ENCODE data around the gene ANK3. TPM values are rescaled to one million over a fixed set of nuclear protein-coding genes. Genes with fewer than 3 reads are reported as not detected.

ANK3 gene
- total RNA-seq, 4 donors from 2014 or later, result 34.8 to 91.3 (median 56.7) TPM

- DNase-seq, result no peak
- H3K4me3 ChIP-seq, result no peak overlapping the region
- no peaks in the 10 kb centered on the region for H3K4me1 ChIP-seq
- H3K9me3 ChIP-seq, result no peaks in the 10 kb centered on the region
- no peaks in the 10 kb centered on the region for H3K27me3 ChIP-seq
- intact Hi-C loops (cut with DNase I; ENCODE audit: low total_unique reads), result no loop called here
- TF ChIP-seq POLR2A (IDR thresholded peaks at IDR 0.05), result no peak
- no peak for TF ChIP-seq CTCF (IDR thresholded peaks at IDR 0.05)
- no peaks in the 10 kb centered on the region for H3K36me3 ChIP-seq
- no peak overlapping the region for H3K27ac ChIP-seq
These were observed 107.8 kb downstream of the ANK3 start for GRCh38 chr10:60281792-60282353.

- no peaks in the 10 kb centered on the region for H3K9me3 ChIP-seq
- no peak overlapping the region for H3K27ac ChIP-seq
- no peak for DNase-seq
- no peaks in the 10 kb centered on the region for H3K36me3 ChIP-seq
- H3K4me1 ChIP-seq, result no peaks in the 10 kb centered on the region
- no peaks in the 10 kb centered on the region for H3K27me3 ChIP-seq
- intact Hi-C loops (cut with DNase I; ENCODE audit: low total_unique reads), result no loop called here
- no peak overlapping the region for H3K4me3 ChIP-seq
- no peak for TF ChIP-seq CTCF (IDR thresholded peaks at IDR 0.05)
- no peak for TF ChIP-seq POLR2A (IDR thresholded peaks at IDR 0.05)
These were observed 108.3 kb downstream of the ANK3 start for GRCh38 chr10:60281331-60281730.

GRCh38 chr10:60280475-60280874 lies 109.2 kb downstream of the ANK3 start:
- intact Hi-C loops (cut with DNase I; ENCODE audit: low total_unique reads), result no loop called here
- no peak for TF ChIP-seq POLR2A (IDR thresholded peaks at IDR 0.05)
- no peak for TF ChIP-seq CTCF (IDR thresholded peaks at IDR 0.05)
- Histone ChIP-seq H3K27ac (no peak overlapping the region), H3K4me1 (no peaks in the 10 kb centered on the region), H3K9me3 (no peaks in the 10 kb centered on the region), H3K4me3 (no peak overlapping the region), H3K27me3 (no peaks in the 10 kb centered on the region), H3K36me3 (no peaks in the 10 kb centered on the region)
- DNase-seq, result no peak

GRCh38 chr10:60277656-60278055 lies 112.0 kb downstream of the ANK3 start:
- H3K4me1 ChIP-seq, result no peaks in the 10 kb centered on the region
- no peaks in the 10 kb centered on the region for H3K9me3 ChIP-seq
- TF ChIP-seq POLR2A (IDR thresholded peaks at IDR 0.05) (no peak), CTCF (IDR thresholded peaks at IDR 0.05) (no peak)
- H3K27me3 ChIP-seq, result no peaks in the 10 kb centered on the region
- DNase-seq, result no peak
- H3K36me3 ChIP-seq, result no peaks in the 10 kb centered on the region
- intact Hi-C loops (cut with DNase I; ENCODE audit: low total_unique reads), result no loop called here
- H3K4me3 ChIP-seq, result no peak overlapping the region
- no peak overlapping the region for H3K27ac ChIP-seq

- Histone ChIP-seq H3K4me1 (no peaks in the 10 kb centered on the region), H3K27ac (no peak overlapping the region), H3K36me3 (no peaks in the 10 kb centered on the region), H3K27me3 (no peaks in the 10 kb centered on the region), H3K4me3 (no peak overlapping the region), H3K9me3 (no peaks in the 10 kb centered on the region)
- TF ChIP-seq CTCF (IDR thresholded peaks at IDR 0.05) (no peak), POLR2A (IDR thresholded peaks at IDR 0.05) (no peak)
- DNase-seq, result no peak
- intact Hi-C loops (cut with DNase I; ENCODE audit: low total_unique reads), result no loop called here
These were observed 113.4 kb downstream of the ANK3 start for GRCh38 chr10:60276232-60276631.

Data from uterus (tissue), 4 donors.